HG03025 (cell line): ENCODE results near the gene HSF2BP.
"Not testable (repeated sequence)": the region's sequence is repeated elsewhere in the genome, so short reads cannot be mapped to it uniquely, and the experiment has no call there.

Source experiments
- ATAC-seq: cut with Tn5 transposase; IDR thresholded peaks from one replicate; pipeline ENCODE4 v1.9.1; 2021; ENCODE audit warnings: mild to moderate bottlenecking, moderate library complexity; ENCODE audit not compliant: unreplicated experiment, low FRiP score

The HSF2BP gene

GRCh38 chr21:43659136-43660000 lies at the start of gene HSF2BP, which contains the start of gene RRP1B:
Gene HSF2BP (minus strand): TSS chr21:43659488. CDS start chr21:43658096, 1,392 bp downstream.
Gene RRP1B (plus strand): TSS chr21:43659560. CDS start chr21:43659665, 105 bp downstream.
- ATAC-seq = peak; percentile 65

GRCh38 chr21:43708745-43709381 lies 49.6 kb upstream of the HSF2BP start:
- no peak for ATAC-seq

- ATAC-seq = no peak
These were observed 48.2 kb upstream of the HSF2BP start for GRCh38 chr21:43707462-43707861.

- no peak for ATAC-seq
These were observed 44.0 kb upstream of the HSF2BP start for GRCh38 chr21:43703035-43703880.

- no peak for ATAC-seq
These were observed 43.4 kb upstream of the HSF2BP start for GRCh38 chr21:43702785-43703034.

GRCh38 chr21:43701936-43702784 lies 42.9 kb upstream of the HSF2BP start:
- ATAC-seq = no peak

- ATAC-seq = no peak
These were observed 40.8 kb upstream of the HSF2BP start for GRCh38 chr21:43699933-43700599.

- not testable (repeated sequence) for ATAC-seq
These were observed 40.1 kb upstream of the HSF2BP start for GRCh38 chr21:43699492-43699777.

GRCh38 chr21:43697758-43698643 lies 38.7 kb upstream of the HSF2BP start:
- no peak for ATAC-seq

GRCh38 chr21:43696214-43696613 lies 36.9 kb upstream of the HSF2BP start:
- ATAC-seq = no peak

GRCh38 chr21:43694437-43695079 lies 35.3 kb upstream of the HSF2BP start:
- no peak for ATAC-seq

GRCh38 chr21:43693981-43694380 lies 34.7 kb upstream of the HSF2BP start:
- no peak for ATAC-seq

GRCh38 chr21:43692949-43693348 lies 33.7 kb upstream of the HSF2BP start:
- ATAC-seq = no peak

GRCh38 chr21:43691801-43692200 lies 32.5 kb upstream of the HSF2BP start:
- ATAC-seq = no peak

GRCh38 chr21:43691086-43691795 lies 32.0 kb upstream of the HSF2BP start:
- ATAC-seq = no peak

GRCh38 chr21:43690346-43690745 lies 31.1 kb upstream of the HSF2BP start:
- ATAC-seq = no peak

GRCh38 chr21:43689556-43690337 lies 30.5 kb upstream of the HSF2BP start:
- ATAC-seq = no peak
